GM18861 (cell line): ENCODE measurements around the gene TDRD9.
"Not testable (repeated sequence)": the region's sequence is repeated elsewhere in the genome, so short reads cannot be mapped to it uniquely, and the experiment has no call there.

Experiments
- ATAC-seq: cut with Tn5 transposase; IDR thresholded peaks from one replicate; pipeline ENCODE4 v1.9.1; 2021; ENCODE audit not compliant: unreplicated experiment

The TDRD9 gene

DNA sequence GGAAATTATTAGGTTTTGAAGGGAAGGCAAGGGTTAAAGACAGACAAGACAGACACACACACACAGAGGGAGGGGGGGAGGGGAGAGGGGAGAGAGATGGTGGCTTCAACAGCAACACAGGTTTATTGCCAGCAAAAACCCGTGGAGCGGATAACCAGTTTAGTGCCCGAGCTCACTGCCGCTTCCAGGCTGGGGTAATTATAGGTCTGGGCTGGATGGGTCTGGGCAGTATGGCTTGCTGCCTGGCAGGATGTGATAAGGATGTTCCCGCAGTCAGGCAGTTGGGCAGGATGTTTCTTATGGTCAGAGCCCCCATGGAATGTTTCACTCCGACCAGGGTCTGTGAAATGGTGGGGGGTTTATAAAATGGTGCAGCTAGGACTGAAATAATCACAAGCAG lies 4.4 kb upstream of the TDRD9 start:
- no peak for ATAC-seq

DNA sequence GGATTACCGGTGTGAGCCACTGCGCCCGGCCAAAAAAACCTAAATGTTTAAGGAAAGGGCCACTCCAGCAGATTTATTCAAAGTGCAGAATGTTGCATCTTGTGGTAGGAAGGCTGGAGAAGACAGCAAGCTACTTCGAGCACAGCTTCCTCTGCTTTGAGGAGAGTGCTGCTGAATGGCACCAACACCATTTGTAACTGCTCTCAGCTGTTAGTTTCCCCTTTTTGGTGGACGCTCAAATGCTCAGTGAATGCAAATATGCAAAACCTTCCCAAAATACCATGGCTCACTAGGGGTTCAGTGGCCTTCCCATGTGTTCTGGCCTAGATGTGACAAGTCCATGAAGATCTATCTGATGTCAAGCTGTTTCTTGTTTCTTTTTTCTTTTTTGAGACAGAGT lies 2.9 kb upstream of the TDRD9 start:
- no peak for ATAC-seq

DNA sequence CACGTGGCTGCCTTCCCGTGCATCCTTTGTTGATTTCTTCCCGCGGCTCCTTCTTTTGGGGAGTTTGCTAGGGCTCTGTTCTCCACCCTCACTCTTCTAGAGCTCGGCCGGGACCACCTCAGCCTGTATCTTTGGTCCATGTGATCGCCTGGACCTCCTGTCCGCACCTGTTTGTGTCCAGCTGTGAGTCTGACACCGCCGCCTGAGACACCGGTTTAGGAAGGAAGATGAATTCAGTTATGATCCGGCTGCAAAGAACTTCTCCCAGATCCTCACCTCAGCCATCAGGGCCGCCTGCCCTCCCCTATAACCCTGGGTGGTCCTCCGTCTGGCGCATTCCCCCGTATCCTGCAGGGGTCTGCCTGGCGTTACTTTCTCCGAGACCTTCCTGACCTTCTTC lies 690 bp upstream of the TDRD9 start:
- ATAC-seq: no peak

DNA sequence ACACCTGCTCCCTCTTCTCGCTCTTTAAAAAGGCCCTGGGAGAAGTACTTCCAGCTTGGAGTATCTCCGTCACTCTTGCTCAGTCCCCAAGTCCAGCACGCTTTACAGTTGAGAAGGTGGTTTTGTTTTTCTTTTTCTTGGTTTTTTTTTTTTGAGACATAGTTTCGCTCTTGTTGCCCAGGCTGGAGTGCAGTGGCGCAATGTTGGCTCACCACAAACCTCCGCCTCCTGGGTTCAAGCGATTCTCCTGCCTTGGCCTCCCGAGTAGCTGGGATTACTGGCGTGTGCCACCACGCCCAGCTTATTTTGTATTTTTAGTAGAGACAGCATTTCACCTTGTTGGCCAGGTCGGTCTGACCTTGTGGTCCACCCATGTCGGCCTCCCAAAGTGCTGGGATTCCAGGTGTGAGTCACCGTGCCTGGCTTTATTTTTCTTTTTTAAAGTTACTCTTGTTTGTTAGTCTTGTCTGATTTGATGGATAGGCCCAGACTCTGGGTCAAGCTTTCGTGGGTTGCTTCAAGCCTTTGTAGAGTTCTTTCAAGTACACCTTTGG lies 1.9 kb downstream of the TDRD9 start:
- ATAC-seq: no peak

DNA sequence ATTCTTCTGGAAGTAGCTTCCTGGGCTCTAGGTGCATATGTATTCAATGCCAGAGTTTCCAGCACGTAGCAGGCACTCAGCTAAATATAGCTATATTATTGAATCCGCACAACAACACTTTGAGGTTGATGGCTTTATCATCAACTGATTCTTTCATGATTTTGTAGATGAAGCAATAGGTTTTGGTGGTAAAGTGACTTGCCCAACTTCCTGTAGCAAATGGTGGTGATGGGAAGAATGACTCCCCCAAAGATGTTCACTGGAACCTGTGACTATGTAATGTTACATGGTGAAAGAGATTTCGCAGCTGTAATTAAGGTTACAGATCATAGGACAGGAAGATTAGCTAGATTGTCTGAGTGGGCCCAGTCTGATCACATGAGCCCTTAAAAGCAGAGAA lies 3.2 kb downstream of the TDRD9 start:
- no peak for ATAC-seq

DNA sequence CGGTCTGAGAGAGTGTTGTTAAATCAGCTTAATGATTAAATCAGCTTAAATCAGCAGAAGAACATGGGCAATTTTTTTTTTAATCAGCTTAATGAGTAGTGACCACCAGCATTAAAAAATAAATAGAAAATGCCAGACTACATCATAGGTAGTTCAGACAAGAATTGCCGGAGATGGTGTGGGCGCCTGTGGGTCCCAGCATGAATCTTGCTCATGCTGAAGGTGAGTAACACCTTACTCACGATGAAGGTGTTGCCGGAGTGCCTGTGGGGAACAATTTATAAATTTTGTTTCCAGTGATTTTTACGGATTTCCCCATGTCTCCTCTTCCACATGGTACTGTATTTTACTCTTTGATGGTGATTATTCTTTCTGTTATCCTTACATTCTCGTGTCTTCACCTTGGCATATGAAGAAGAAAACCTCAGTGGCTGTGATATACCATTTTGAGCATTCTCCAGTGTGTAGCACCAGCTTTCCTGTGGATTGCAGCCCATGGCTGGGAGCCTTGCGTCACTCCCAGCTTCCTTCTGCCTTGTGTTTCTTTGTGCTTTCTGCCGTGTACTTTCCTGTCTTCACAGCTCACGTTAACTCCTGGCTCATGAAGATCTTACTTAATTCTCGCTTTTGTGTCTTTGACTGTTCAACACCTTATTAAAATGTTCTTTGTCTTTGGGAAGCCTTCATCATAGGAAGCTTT lies 4.7 kb downstream of the TDRD9 start:
- ATAC-seq: no peak

DNA sequence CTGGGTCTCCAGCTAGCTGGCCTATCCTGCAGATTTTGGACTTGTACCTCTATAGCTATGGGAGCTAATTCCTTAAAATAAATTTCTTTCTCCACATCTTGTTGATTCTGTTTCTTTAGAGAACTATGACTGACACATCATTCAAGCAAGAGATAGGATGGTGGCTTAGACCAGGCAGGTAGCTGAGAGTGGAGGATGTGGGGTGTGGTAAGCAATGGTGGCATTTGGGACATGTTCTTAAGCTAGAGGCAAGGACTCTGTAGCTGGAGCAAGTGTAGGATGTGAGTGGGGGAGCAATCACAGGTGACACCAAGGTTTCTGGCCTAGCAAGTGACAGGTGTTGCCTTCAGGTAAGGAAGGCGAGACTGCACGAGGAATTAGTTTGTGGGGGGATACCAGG lies 6.8 kb downstream of the TDRD9 start:
- no peak for ATAC-seq

DNA sequence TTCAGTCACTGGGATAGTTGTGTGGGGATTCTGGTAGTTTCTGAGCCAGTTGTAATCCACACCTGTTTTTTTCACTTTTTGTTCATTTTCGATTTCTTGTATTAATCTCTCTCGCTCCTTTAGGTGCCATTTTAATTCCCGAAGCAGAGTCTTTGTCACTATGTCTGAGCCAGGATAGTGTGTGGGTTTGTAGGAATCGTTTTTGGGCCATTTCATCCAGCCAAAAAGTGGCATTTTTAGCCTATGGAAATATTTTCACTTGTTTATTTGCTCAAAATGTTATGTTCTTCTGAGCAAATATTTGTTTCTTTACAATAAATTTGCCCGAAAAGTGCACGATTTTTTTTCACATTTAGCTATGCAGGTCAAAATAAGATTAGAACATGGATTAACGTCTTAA lies 13.2 kb downstream of the TDRD9 start:
- no peak for ATAC-seq

DNA sequence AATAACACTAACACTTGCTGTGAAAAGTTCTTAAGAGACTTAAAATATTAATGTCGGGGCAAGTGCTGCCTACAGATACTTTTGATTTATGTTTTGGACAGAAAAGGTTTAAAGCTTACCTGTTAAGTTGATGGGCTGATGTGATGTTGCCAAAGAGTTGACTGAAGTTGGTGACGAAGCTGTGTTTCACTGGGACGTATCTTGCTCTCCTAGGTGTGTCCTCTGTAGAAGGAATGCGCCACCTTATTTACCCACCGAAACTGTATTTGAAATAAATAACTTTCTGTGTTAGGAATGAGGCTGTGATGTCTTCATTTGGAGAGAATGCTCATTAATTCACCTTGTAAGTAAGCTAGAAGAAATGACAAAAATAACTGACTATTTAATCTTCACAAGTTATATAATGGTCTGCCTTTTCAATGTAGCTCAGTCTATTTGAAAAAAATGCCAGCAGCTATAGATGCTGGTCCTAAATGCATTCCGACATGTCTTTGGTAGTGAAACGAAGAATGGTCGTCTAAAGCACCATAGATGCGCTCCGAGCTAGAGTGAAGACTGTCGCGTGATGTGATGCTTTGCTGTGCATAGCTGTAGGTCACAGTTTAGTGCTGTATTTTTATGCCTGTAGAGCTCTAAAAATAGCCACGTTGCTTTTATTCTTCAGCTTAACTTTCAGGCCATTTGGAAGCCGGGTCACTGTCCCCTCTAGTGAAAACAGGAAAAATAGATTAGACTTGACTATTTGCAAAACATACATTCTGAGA lies 13.9 kb downstream of the TDRD9 start, which contains the start of gene RD3L:
Gene RD3L (minus strand): TSS at position 557 of the 764 bp plus-strand sequence. CDS start 834 bp downstream, outside the sequence.
- ATAC-seq: no peak

DNA sequence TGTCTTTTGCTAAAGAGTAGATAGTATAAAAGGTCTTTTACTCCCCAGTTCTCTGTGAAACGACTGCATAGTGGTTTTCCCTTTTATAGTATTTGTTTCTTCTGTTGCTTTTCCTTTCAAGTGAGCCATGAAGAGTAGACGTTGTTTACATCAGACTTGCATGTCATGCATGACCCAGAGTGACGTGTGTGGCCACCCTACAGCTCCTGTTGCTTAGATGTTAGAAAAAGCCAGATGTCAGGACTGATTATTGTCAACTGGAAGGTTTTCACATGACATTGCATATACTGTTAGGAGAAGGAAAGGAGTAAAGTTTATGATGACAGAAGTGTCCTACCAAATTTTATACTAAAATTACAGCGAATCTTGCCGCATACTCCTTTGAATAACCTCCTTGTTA lies 15.4 kb downstream of the TDRD9 start:
- no peak for ATAC-seq

DNA sequence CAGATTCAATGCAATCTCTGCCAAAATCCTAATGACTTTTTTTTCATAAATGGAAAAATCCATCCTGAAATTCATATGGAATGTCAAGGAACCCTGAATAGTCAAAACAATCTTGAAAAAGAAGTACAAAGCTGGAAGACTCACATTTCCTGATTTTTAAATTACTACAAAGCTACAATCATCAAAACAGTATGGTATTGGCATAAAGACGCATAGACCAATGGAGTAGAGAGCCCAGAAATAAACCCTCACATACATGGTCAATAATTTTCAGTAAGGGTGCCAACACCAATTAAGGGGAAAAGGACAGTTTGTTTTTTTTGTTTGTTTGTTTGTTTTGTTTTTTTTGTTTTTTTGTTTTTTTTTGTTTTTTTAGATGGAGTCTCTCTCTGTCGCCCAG lies 18.7 kb downstream of the TDRD9 start:
- ATAC-seq: no peak

DNA sequence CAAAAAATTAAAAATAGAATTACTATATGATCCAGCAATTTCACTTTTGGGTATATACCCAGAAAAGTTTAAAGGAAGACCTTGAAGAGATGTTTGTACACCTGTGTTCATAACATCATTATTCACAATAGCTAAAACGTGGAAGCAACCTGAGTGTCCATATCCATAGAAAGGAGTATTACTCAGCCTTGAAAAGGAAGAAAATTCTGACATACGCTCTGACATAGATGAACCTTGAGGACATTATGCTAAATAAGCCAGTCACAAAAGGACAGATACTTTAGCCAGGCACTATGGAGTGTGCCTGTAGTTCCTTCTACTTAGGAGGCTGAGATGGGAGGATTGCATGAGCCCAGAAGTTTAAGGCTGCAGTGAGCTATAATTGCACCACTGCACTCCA lies 20.2 kb downstream of the TDRD9 start:
- no peak for ATAC-seq

DNA sequence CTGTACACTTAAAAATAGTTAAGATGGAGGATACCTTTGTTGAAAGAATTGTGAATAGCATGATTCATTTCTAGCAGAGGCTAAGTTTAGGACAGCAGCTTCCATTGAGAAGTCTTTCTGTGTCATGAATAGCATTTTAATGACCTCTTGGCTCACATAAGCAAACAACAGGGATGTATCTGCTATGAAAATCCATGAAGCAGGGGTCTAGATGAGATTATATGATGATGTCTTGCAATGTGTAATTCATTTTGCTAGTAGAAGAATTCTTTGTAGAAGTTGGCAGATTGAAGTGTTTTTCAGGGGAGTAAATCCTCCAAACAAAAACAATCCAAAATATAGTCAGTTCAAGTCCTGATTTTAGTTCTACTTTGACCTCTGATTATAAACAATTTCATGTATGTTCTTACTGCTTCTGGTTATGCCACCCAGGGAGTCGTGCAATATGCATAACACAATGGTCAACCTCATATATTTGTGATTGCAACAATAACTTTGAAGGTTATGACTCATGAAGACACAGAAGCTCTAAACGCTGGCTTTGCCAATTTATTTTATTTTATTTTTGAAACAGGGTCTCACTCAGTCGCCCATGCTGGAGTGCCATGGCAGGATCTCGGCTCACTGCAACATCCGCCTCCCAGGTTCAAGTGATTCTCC lies 21.0 kb downstream of the TDRD9 start:
- ATAC-seq: no peak

DNA sequence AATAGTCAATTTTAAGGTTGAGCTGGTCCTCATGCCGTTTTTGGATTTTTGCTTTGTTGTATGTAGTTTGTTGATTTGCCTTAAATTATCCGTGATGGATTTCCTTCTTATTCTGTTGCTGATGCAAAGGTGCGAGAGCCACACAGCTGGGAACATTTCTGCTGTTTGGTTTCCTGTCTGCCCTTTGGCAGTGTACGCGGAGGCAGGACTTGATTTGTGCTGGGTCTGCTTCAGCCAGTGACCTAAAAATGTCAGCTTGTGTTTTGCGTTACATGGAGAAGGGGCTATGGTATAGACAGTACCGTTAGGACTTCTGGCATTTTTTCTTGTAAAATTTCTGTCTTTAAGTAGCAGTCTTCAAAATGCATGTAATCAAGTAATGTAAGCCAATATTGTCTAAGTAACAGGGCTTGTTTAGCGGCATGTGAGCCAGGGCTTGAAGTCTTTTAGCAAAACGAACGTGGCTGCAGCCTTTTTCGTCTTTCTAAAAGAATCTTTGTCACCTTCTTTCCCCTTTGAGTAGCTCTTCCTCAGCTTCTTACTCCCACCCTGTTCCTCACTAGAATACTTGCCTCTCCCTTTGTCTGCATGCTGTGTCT lies 32.3 kb downstream of the TDRD9 start:
- ATAC-seq: no peak

DNA sequence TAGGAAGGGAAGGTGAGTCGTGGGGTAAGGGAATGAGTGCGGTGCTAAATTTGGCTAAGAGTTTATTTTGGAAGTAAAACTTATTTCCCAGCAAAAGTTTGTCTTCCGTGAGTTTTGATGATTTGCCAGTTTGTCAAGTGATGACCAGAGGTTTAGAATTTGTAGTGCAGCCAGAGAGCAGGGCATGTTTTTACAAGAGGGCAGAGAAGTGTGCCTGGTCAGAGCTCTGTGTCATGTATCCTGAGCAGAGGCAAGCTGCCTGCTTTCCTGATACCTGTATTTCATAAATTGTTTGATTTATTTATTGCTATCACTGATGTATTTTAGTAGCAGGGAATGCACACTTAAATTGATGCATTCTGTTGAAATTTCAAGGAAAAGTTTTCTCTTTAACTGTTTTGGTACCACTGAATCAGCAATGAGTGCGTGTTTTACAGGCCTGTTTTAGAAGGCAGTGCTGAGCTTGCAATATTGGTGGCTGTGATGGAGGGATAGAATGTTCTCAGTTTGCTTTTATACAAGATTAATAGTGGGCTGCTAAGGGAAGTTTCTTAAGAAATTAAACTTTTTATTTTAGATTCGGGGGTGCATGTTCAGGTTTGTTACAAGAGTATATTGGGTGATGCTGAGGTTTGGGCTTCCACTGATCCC lies 33.8 kb downstream of the TDRD9 start:
- no peak for ATAC-seq

DNA sequence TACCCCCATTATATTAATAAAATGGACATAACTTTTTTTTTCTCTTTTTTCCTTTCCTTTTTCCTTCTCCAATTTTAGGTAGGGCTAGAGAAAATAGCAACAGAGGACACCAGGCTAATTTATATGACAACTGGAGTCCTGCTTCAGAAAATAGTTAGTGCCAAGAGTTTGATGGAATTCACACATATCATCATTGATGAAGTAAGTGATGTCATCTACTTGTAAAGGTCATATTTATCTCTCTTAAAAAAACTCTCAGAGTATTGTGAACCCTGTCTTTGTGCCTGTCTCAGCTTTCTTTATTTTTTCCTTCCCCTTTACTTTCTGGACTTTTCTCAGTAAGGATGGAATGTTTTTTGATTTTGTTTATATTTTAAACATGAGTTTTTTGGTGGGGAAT lies 38.4 kb downstream of the TDRD9 start:
- no peak for ATAC-seq

DNA sequence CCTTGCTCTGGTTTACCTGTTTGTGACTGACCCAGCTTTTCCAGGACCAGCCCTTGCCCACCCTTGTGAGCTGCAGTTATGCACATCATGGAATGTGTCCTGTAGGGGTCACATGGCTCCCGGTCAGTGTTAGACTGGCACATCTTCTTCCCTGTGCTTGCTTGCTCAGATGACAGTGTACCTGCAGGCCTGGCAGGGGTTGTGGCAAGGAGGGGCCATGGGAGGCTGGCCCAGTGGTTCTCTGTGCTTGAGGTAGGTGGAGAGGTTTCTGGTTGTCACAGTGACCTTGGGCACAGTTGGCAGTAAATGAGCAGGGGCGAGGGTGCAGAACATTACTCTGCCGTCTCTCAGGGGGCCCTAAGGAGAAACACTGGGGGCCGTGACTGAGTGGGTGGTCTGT lies 41.7 kb downstream of the TDRD9 start:
- ATAC-seq: no peak

DNA sequence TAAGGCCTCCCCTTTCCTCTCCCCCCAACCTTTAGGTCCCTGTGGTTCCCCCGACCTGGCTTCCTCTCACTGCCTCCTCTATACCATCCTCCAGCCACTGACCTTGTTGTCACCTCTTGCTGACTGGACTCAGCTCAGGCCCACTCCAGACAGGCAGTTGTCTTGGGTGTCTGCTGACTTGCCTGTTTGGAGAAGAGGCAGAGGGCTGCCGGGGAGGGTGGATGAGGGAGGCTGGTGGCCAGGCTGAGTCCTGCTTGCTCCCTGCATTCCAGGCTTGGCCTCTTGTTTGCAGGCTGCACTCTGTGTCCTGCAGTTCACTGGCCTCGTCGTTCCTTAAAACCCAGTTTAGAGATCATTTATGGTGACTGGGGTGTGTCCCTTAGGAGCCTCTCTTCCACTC lies 45.1 kb downstream of the TDRD9 start:
- no peak for ATAC-seq

DNA sequence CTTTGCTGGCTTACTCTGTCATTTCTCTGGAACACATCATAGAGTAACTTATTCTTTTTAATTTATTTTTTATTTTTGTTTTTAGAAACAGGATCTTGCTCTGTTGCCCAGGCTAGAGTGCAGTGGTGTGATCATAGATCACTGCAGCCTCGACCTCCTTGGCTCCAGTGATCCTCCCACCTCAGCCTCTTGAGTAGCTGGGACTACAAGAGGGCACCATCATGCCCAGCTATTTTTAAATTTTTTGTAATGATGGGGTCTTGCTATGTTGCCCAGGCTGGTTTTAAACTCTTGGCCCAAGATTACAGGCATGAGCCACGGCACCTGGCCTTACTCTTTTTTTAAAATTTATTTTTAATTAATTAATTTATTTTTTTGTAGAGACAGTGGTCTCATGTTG lies 46.3 kb downstream of the TDRD9 start:
- no peak for ATAC-seq

DNA sequence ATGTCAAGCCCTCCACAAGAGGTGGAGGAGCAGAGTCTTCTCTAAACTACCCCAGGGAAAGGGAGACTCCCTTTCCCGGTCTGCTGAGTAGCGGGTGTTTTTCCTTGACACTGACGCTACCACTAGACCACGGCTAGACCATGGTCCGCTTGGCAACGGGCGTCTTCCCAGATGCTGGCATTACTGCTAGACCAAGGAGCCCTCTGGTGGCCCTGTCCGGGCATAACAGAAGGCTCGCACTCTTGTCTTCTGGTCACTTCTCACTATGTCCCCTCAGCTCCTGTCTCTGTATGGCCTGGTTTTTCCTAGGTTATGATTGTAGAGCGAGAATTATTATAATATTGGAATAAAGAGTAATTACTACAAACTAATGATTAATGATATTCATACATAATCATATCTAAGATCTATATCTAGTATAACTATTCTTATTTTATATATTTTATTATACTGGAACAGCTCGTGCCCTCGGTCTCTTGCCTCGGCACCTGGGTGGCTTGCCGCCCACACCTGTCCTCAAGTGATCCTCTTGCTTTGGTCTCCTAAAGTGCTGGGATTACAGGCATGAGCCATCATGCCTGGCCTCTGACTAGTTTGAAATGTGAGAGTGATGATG lies 52.5 kb downstream of the TDRD9 start:
- not testable (repeated sequence) for ATAC-seq
